Endometrial microvascular endothelial cells (primary cell): ENCODE measurements around the gene RHOC. TPM values are rescaled to one million over a fixed set of nuclear protein-coding genes. Genes with fewer than 3 reads are reported as not detected.

ENCODE experiments used
- in situ Hi-C: cut with HindIII; loops from 2 replicates; pipeline ENCODE4 v1.10.0; 2017; ENCODE audit warnings: low sequenced_read_pairs, low pct_unique_long_range_greater_than_20kb; ENCODE audit errors: inconsistent ontology term
- total RNA-seq: library from RNA; depleted of rRNA; stranded (reverse); fragments of >200 nt; gene quantifications from one replicate; pipeline ENCODE4 v1.2.3, GENCODE V29; 2015; ENCODE audit errors: inconsistent ontology term

RHOC gene
- total RNA-seq, 1 donor from 2014 or later, result 823 TPM

DNA sequence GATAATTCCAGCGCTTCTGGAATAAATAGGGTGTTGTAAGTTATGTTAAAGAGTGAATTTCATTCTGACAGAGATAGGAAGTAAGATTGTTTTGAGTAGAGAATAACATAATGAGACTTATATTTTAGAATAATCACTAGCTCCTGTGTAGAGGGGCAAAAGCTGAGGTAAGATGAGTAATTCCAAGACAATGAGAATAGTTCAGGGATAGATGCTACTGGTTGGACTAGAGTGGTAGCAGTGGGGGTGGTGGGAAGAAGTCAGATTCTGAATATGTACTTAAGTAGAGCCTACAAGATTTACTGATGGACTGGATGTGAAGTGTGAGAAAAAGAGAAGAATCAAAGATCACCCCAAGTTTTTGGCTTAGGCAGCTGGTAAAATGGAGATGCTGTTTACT lies 55.7 kb downstream of the RHOC start:
- in situ Hi-C loops, result no loop called here

Other genes with a start within 250 kb of the RHOC start
- 0.46 TPM for gene WNT2B, start 198.2 kb downstream of the RHOC start, total RNA-seq
- gene ST7L, start 88.0 kb downstream of the RHOC start, total RNA-seq, result 16.1 TPM
- 295 TPM for gene CAPZA1, start 87.3 kb downstream of the RHOC start, total RNA-seq
- 44.3 TPM for gene MOV10, start 32.5 kb downstream of the RHOC start, total RNA-seq
- 2.0 TPM for gene PPM1J, start 8.2 kb upstream of the RHOC start, total RNA-seq
- 145 TPM for gene SLC16A1, start 249.1 kb upstream of the RHOC start, total RNA-seq